OCI-LY1 (cell line): Measurements from ENCODE around the gene ADGRG7.

Experiments used
- EZH2 ChIP-seq: fragments of 200-600 bp; sonication (generic), shearing (Covaris generic); IDR thresholded peaks from 2 replicates; pipeline ENCODE4 v1.8.0; 2017; ENCODE audit warnings: borderline replicate concordance, mixed run types, mild to moderate bottlenecking, antibody characterized with exemption, low read length, moderate library complexity, mixed read lengths
- TF ChIP-seq, protein P1 (sequence below): fragments of 200-600 bp; sonication (generic), shearing (Covaris generic); IDR thresholded peaks from 2 replicates; pipeline ENCODE4 v1.5.1; 2017; ENCODE audit warnings: mild to moderate bottlenecking, antibody characterized with exemption, low read length, moderate library complexity, mixed read lengths

DNA sequence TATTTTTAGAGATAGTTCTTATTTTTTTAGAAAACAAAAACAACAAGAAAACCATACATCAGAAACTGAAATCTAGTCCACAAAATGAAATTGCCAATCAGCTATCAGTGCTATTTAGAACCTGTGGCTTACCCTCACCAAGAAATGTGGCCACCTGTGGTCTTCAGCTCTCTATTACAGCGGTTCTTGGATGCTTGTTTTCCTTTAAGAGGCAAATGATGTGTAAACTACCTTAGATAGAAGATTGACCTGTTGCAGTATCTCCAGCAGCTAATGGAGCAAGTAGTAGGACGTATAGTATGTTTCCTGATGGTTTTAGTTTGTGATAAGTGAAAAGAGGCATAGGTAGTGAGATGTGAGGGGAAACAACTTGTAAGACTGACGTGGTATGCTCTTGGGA is 121.1 kb downstream of the ADGRG7 start:
- TF ChIP-seq EZH2: no peak
- TF ChIP-seq, protein P1, sequence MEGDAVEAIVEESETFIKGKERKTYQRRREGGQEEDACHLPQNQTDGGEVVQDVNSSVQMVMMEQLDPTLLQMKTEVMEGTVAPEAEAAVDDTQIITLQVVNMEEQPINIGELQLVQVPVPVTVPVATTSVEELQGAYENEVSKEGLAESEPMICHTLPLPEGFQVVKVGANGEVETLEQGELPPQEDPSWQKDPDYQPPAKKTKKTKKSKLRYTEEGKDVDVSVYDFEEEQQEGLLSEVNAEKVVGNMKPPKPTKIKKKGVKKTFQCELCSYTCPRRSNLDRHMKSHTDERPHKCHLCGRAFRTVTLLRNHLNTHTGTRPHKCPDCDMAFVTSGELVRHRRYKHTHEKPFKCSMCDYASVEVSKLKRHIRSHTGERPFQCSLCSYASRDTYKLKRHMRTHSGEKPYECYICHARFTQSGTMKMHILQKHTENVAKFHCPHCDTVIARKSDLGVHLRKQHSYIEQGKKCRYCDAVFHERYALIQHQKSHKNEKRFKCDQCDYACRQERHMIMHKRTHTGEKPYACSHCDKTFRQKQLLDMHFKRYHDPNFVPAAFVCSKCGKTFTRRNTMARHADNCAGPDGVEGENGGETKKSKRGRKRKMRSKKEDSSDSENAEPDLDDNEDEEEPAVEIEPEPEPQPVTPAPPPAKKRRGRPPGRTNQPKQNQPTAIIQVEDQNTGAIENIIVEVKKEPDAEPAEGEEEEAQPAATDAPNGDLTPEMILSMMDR: no peak
